ENCODE data around the gene EIF3F. TPM values are rescaled to one million over a fixed set of nuclear protein-coding genes. Genes with fewer than 3 reads are reported as not detected.

Gene EIF3F
- total and polyA plus RNA-seq, 2 of the 4 experiments (the other 2 are of a cell fraction): 279 to 306 TPM

DNA sequence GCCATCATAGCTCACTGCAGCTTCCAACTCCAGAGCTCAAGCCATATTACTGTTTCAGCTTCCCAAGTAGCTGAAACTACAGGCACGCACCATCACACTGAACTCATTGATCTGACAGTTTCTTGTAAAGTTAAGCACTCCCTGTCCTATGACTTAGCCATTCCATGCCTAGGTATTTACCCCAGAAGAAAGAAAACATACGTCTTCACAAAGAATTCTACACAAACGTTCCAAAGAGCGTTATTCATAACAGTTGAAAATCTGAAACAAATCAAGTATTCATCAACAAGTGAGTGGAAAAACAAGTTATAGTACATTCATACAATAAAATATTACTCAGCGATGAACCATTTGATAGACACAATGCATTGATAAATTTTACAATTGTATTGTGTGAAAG lies 14.1 kb upstream of the EIF3F start:
- peak overlapping the region; percentile 19; the same call in 1 of the 3 replicates for H2BK15ac ChIP-seq (ENCODE audit: low read depth, low read length)
- ATAC-seq (ENCODE audit: low read depth) (no peak), DNase-seq (no peak)
- peaks cover 0 to 4% of the 10 kb centered on the region in 2 experiments; a peak in 1 of 4 replicates for H3K79me1 ChIP-seq (ENCODE audit: low read depth in 1 of 2, low read length in 2 of 2)
- H2AK5ac ChIP-seq (ENCODE audit: low read depth, low read length): peak overlapping the region; percentile 10; the same call in 1 of the 2 replicates
- no peak overlapping the region for H2AK9ac ChIP-seq (replicated peaks; ENCODE audit: low read depth, low read length, poor library complexity)
- H3K4me2 ChIP-seq (ENCODE audit: low read depth, low read length): no peak overlapping the region
- no TSS peak for BruUV-seq (replicated peaks)
- 89% methylated on average over 1 of the region's 5 CpGs; no CpG with 5 or more reads in 1 of the 2 experiments for WGBS, 2 experiments (ENCODE audit: extremely low coverage in 2 of 2, insufficient read length in 1 of 2)
- 0 out of 2 replicates have a peak overlapping the region, but pooled peaks have one; percentile 8 for H3K4ac ChIP-seq (ENCODE audit: low read depth, low read length)
- no peak overlapping the region for H3K27ac ChIP-seq (ENCODE audit: insufficient read depth, low read length)
- H3K23ac ChIP-seq (ENCODE audit: low read depth, low read length): no peak overlapping the region
- H3K56ac ChIP-seq (ENCODE audit: extremely low read depth, insufficient read depth, low read length): no peak overlapping the region
- H3K36me3 ChIP-seq (ENCODE audit: control insufficient read depth, insufficient read depth, low read length): no peaks in the 10 kb centered on the region
- H2BK5ac ChIP-seq (ENCODE audit: low read depth, low read length, poor library complexity, severe bottlenecking): no peak overlapping the region
- no peak overlapping the region for H3K9ac ChIP-seq (ENCODE audit: low read depth, low read length)
- no peaks in the 10 kb centered on the region for H4K20me1 ChIP-seq (ENCODE audit: insufficient read depth, low read length)
- peak overlapping the region; percentile 81; the same call in 1 of the 2 replicates for H3K18ac ChIP-seq (ENCODE audit: low read depth, low read length)
- H3K4me3 ChIP-seq (ENCODE audit: insufficient read depth, low read depth, low read length): no peak overlapping the region
- TF ChIP-seq MXI1 (IDR thresholded peaks at IDR 0.05; ENCODE audit: borderline replicate concordance, low read depth, low read length): no peak
- no peak for TF ChIP-seq CHD1 (IDR thresholded peaks at IDR 0.05; ENCODE audit: low read depth, low read length)
- TF ChIP-seq SMC3 (IDR thresholded peaks at IDR 0.05; ENCODE audit: low read depth, low read length): no peak
- TF ChIP-seq, protein P1, sequence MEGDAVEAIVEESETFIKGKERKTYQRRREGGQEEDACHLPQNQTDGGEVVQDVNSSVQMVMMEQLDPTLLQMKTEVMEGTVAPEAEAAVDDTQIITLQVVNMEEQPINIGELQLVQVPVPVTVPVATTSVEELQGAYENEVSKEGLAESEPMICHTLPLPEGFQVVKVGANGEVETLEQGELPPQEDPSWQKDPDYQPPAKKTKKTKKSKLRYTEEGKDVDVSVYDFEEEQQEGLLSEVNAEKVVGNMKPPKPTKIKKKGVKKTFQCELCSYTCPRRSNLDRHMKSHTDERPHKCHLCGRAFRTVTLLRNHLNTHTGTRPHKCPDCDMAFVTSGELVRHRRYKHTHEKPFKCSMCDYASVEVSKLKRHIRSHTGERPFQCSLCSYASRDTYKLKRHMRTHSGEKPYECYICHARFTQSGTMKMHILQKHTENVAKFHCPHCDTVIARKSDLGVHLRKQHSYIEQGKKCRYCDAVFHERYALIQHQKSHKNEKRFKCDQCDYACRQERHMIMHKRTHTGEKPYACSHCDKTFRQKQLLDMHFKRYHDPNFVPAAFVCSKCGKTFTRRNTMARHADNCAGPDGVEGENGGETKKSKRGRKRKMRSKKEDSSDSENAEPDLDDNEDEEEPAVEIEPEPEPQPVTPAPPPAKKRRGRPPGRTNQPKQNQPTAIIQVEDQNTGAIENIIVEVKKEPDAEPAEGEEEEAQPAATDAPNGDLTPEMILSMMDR (conservative IDR thresholded peaks at IDR 0.05; ENCODE audit: low read depth, low read length): no peak
- no peak for TF ChIP-seq NFE2L2 (IDR thresholded peaks at IDR 0.05; ENCODE audit: low read depth, low read length)
- TF ChIP-seq RAD21 (IDR thresholded peaks at IDR 0.05; ENCODE audit: low read length): no peak
- no peak for TF ChIP-seq RCOR1 (IDR thresholded peaks at IDR 0.05; ENCODE audit: insufficient replicate concordance, low read length)
- TF ChIP-seq MAFK (IDR thresholded peaks at IDR 0.05; ENCODE audit: low read depth, low read length): no peak
- no peak for TF ChIP-seq MAZ (IDR thresholded peaks at IDR 0.05; ENCODE audit: borderline replicate concordance, low read depth, low read length)
- TF ChIP-seq RFX5 (IDR thresholded peaks at IDR 0.05; ENCODE audit: low read depth, low read length): no peak
- TF ChIP-seq, protein P2, sequence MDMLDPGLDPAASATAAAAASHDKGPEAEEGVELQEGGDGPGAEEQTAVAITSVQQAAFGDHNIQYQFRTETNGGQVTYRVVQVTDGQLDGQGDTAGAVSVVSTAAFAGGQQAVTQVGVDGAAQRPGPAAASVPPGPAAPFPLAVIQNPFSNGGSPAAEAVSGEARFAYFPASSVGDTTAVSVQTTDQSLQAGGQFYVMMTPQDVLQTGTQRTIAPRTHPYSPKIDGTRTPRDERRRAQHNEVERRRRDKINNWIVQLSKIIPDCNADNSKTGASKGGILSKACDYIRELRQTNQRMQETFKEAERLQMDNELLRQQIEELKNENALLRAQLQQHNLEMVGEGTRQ (IDR thresholded peaks at IDR 0.05; ENCODE audit: low read depth, low read length): no peak
- no peak for TF ChIP-seq BHLHE40 (IDR thresholded peaks at IDR 0.05; ENCODE audit: low read depth, low read length)
- no peak for TF ChIP-seq CEBPB (IDR thresholded peaks at IDR 0.05; ENCODE audit: low read depth, low read length)
- TF ChIP-seq FOS (IDR thresholded peaks at IDR 0.05; ENCODE audit: low read depth, low read length): no peak
- TF ChIP-seq, protein P3, sequence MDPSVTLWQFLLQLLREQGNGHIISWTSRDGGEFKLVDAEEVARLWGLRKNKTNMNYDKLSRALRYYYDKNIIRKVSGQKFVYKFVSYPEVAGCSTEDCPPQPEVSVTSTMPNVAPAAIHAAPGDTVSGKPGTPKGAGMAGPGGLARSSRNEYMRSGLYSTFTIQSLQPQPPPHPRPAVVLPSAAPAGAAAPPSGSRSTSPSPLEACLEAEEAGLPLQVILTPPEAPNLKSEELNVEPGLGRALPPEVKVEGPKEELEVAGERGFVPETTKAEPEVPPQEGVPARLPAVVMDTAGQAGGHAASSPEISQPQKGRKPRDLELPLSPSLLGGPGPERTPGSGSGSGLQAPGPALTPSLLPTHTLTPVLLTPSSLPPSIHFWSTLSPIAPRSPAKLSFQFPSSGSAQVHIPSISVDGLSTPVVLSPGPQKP (IDR thresholded peaks at IDR 0.05; ENCODE audit: borderline replicate concordance, low read depth, low read length): no peak
- H2BK120ac ChIP-seq (ENCODE audit: low read depth, low read length): peak overlapping the region; percentile 50; the same call in 1 of the 2 replicates
- no peaks in the 10 kb centered on the region for H3K27me3 ChIP-seq (ENCODE audit: control insufficient read depth, insufficient read depth, low read length)
- peak overlapping the region; percentile 33; the same call in 1 of the 2 replicates for H2BK20ac ChIP-seq (ENCODE audit: low read depth, low read length)
- H4K8ac ChIP-seq (ENCODE audit: low read depth in 2 of 2, low read length in 2 of 2): peak overlapping the region in 1 of 2 experiments; percentile 35; a peak in 1 of 4 replicates
- dilution Hi-C loops (cut with HindIII; ENCODE audit: low sequenced_read_pairs, unreplicated experiment): no loop called here
- intact Hi-C loops (cut with micrococcal nuclease): no loop called here
- no peaks in the 10 kb centered on the region for H3K9me3 ChIP-seq (ENCODE audit: control insufficient read depth, insufficient read depth, low read length)
- no peak overlapping the region for H2AFZ ChIP-seq (replicated peaks; ENCODE audit: low read length, poor library complexity)
- H4K5ac ChIP-seq (ENCODE audit: low read depth, low read length): peak overlapping the region; percentile 47; the same call in 1 of the 2 replicates
- ChIA-PET CTCF (interaction anchor here (0.6 kb wide), 1 partner anchor 83 kb away, joined by 3 read pairs; no protein-coding TSS in a partner anchor), POLR2A (ENCODE audit: unreplicated experiment) (no interaction called here)
- no peak overlapping the region for H3K14ac ChIP-seq (replicated peaks; ENCODE audit: low read depth, low read length)
- peaks cover 12% of the 10 kb centered on the region for H3K4me1 ChIP-seq (ENCODE audit: control insufficient read depth, insufficient read depth, low read length)
- H3K9me1 ChIP-seq (ENCODE audit: insufficient read depth, low read length): peaks cover 3% of the 10 kb centered on the region; the same call in 1 of the 2 replicates
- H4K91ac ChIP-seq (ENCODE audit: insufficient read depth, low read depth, low read length): peak overlapping the region; percentile 6; the same call in 1 of the 2 replicates
- in situ Hi-C loops (cut with MboI; ENCODE audit: low sequenced_read_pairs): no loop called here
